OCI-LY7 (cell line): ENCODE results near the gene ZNF423. TPM values are rescaled to one million over a fixed set of nuclear protein-coding genes. Genes with fewer than 3 reads are reported as not detected.

Experiments used
- BruUV-seq: library from RNA; stranded (reverse); fragments of 400-500 nt; replicated peaks from 2 replicates; lab custom pipeline; 2021; lab: Mats Ljungman, UMichigan
- CTCF ChIA-PET: fragments of 300-600 bp; sonication (Branson Sonifier 250); formaldehyde crosslinking; loops from one replicate; lab custom pipeline; 2022; ENCODE audit warnings: antibody characterized with exemption; ENCODE audit not compliant: unreplicated experiment; lab: Charles Lee
- POLR2A ChIA-PET: fragments of 300-600 bp; sonication (Branson Sonifier 250); formaldehyde crosslinking; loops from one replicate; lab custom pipeline; 2022; ENCODE audit warnings: antibody characterized with exemption; lab: Charles Lee
- DNase-seq: peaks from one replicate; pipeline ENCODE4 v3.0.0-alpha.2; 2015; ENCODE audit warnings: low spot score
- H2AFZ ChIP-seq: fragments of 200-600 bp; sonication (generic), shearing (Covaris generic); 2 replicates; pipeline ENCODE4 v1.6.1; 2014; ENCODE audit warnings: mild to moderate bottlenecking, antibody characterized with exemption, low read length, moderate library complexity
- H3K27ac ChIP-seq: fragments of 200-600 bp; sonication (generic); 2 replicates; pipeline ENCODE4 v1.5.1; 2014; ENCODE audit warnings: mixed run types, low read depth, mild to moderate bottlenecking, moderate library complexity, low read length, inconsistent platforms; ENCODE audit not compliant: poor library complexity, severe bottlenecking
- H3K36me3 ChIP-seq: fragments of 200-600 bp; sonication (generic); 2 replicates; pipeline ENCODE4 v1.6.1; 2014; ENCODE audit warnings: mild to moderate bottlenecking, antibody characterized with exemption, low read length, moderate library complexity, mixed read lengths; ENCODE audit not compliant: insufficient read depth
- H3K4me1 ChIP-seq: fragments of 200-600 bp; sonication (generic); 2 replicates; pipeline ENCODE4 v1.5.1; 2014; ENCODE audit warnings: mild to moderate bottlenecking, low read length; ENCODE audit not compliant: insufficient read depth, poor library complexity, severe bottlenecking
- H3K4me2 ChIP-seq: fragments of 200-600 bp; sonication (generic); 2 replicates; pipeline ENCODE4 v1.6.1; 2014; ENCODE audit warnings: mild to moderate bottlenecking, low read length
- H3K4me3 ChIP-seq: fragments of 200-600 bp; sonication (generic); 2 replicates; pipeline ENCODE4 v1.5.1; 2014; ENCODE audit warnings: mild to moderate bottlenecking, low read depth, low read length; ENCODE audit not compliant: poor library complexity, severe bottlenecking
- H3K79me2 ChIP-seq: fragments of 200-600 bp; sonication (generic); 2 replicates; pipeline ENCODE4 v1.6.1; 2016; ENCODE audit warnings: low read depth, mild to moderate bottlenecking, low read length, moderate library complexity, mixed read lengths; ENCODE audit not compliant: insufficient read depth
- H3K9me2 ChIP-seq: fragments of 200-600 bp; sonication (generic); 2 replicates; pipeline ENCODE4 v1.6.1; 2016; ENCODE audit warnings: mild to moderate bottlenecking, low read length, mixed read lengths; ENCODE audit not compliant: insufficient read depth
- H3K9me3 ChIP-seq: fragments of 200-600 bp; sonication (generic); 2 replicates; pipeline ENCODE4 v1.6.1; 2014; ENCODE audit warnings: mild to moderate bottlenecking, mixed run types, low read length, mixed read lengths
- H4K20me1 ChIP-seq: fragments of 200-600 bp; sonication (generic); 2 replicates; pipeline ENCODE4 v1.6.1; 2014; ENCODE audit warnings: mild to moderate bottlenecking, antibody characterized with exemption, low read length, moderate library complexity, mixed read lengths; ENCODE audit not compliant: insufficient read depth
- CTCF ChIP-seq: fragments of 200-600 bp; sonication (generic); conservative IDR thresholded peaks from 2 replicates; pipeline ENCODE4 v1.5.1; 2014; ENCODE audit warnings: mild to moderate bottlenecking, antibody characterized with exemption, low read length, moderate library complexity, mixed read lengths
- EZH2phosphoT487 ChIP-seq: fragments of 200-600 bp; sonication (generic); IDR thresholded peaks from 2 replicates; pipeline ENCODE4 v1.6.1; 2018; ENCODE audit warnings: low read depth, borderline replicate concordance, mild to moderate bottlenecking, mixed run types, antibody characterized with exemption, low read length, moderate library complexity, mixed read lengths
- intact Hi-C: fragments of 100-400 bp; cut with micrococcal nuclease; formaldehyde crosslinking; loops from one replicate; pipeline ENCODE4 v1.10.0; 2022; ENCODE audit not compliant: unreplicated experiment
- total RNA-seq, 2 experiments: library from RNA; depleted of rRNA in 1 of 2; stranded (reverse); fragments of >200 nt in 1 of 2; shearing (Covaris generic) in 1 of 2; gene quantifications; 2 replicates each; pipeline ENCODE4 v1.2.3, GENCODE V29; 2014 to 2022

The ZNF423 gene
- total RNA-seq, 2 experiments from 2014 or later: 0.09 to 0.13 TPM

- CTCF ChIA-PET: no interaction called here
- BruUV-seq: no TSS peak
These were observed 258.1 kb downstream of the ZNF423 start for GRCh38 chr16:49597796-49598195.

GRCh38 chr16:49596648-49597291 lies 259.1 kb downstream of the ZNF423 start:
- no peaks in the 10 kb centered on the region for H3K9me2 ChIP-seq
- DNase-seq: no peak
- H4K20me1 ChIP-seq: no peaks in the 10 kb centered on the region
- no peak overlapping the region for H3K4me3 ChIP-seq
- no peak overlapping the region for H3K27ac ChIP-seq
- H3K4me1 ChIP-seq: peaks cover 13% of the 10 kb centered on the region
- POLR2A ChIA-PET: interaction anchor here (0.7 to 1.2 kb wide), 3 partner anchors 16 to 177 kb away, joined by 3 read pairs; no protein-coding TSS in a partner anchor
- H3K36me3 ChIP-seq: no peaks in the 10 kb centered on the region
- no peak overlapping the region for H2AFZ ChIP-seq
- intact Hi-C loops: loop anchor here (10.0 kb wide), 1 partner anchor 102 kb away; no protein-coding TSS in a partner anchor
- no peaks in the 10 kb centered on the region for H3K79me2 ChIP-seq
- CTCF ChIA-PET: interaction anchor here (0.9 kb wide), 1 partner anchor 189 kb away, joined by 3 read pairs; no protein-coding TSS in a partner anchor
- H3K4me2 ChIP-seq: no peak overlapping the region
- no peaks in the 10 kb centered on the region for H3K9me3 ChIP-seq
- TF ChIP-seq EZH2phosphoT487 (no peak), CTCF (no peak)
- BruUV-seq: no TSS peak

More at GRCh38 chr16:49597796-49598195, 258.1 kb downstream of the ZNF423 start:
- H3K4me3 ChIP-seq: no peak overlapping the region
- POLR2A ChIA-PET: interaction anchor here (0.7 to 0.8 kb wide), 2 partner anchors 22 to 334 kb away, joined by 3 read pairs; no protein-coding TSS in a partner anchor
- no peaks in the 10 kb centered on the region for H4K20me1 ChIP-seq
- H3K36me3 ChIP-seq: no peaks in the 10 kb centered on the region
- H3K4me2 ChIP-seq: no peak overlapping the region
- H3K9me3 ChIP-seq: no peaks in the 10 kb centered on the region
- intact Hi-C loops: loop anchor here (10.0 kb wide), 1 partner anchor 103 kb away; no protein-coding TSS in a partner anchor
- H2AFZ ChIP-seq: no peak overlapping the region
- H3K9me2 ChIP-seq: no peaks in the 10 kb centered on the region
- no peak for DNase-seq
- no peaks in the 10 kb centered on the region for H3K79me2 ChIP-seq
- TF ChIP-seq CTCF (no peak), EZH2phosphoT487 (no peak)
- no peak overlapping the region for H3K27ac ChIP-seq
- peaks cover 6% of the 10 kb centered on the region for H3K4me1 ChIP-seq

GRCh38 chr16:49596068-49596467 lies 259.8 kb downstream of the ZNF423 start:
- ChIA-PET POLR2A (interaction anchor here (0.6 to 1.2 kb wide), 4 partner anchors 15 to 227 kb away, joined by 3 read pairs; no protein-coding TSS in a partner anchor), CTCF (interaction anchor here (0.9 kb wide), 1 partner anchor 188 kb away, joined by 3 read pairs; no protein-coding TSS in a partner anchor)
- Histone ChIP-seq H4K20me1 (no peaks in the 10 kb centered on the region), H3K9me2 (no peaks in the 10 kb centered on the region), H3K9me3 (no peaks in the 10 kb centered on the region), H3K4me3 (no peak overlapping the region), H2AFZ (no peak overlapping the region), H3K27ac (no peak overlapping the region), H3K4me2 (no peak overlapping the region), H3K79me2 (no peaks in the 10 kb centered on the region), H3K36me3 (no peaks in the 10 kb centered on the region), H3K4me1 (peaks cover 20% of the 10 kb centered on the region)
- no peak for TF ChIP-seq CTCF
- no peak for TF ChIP-seq EZH2phosphoT487
- intact Hi-C loops: loop anchor here (10.0 kb wide), 1 partner anchor 101 kb away; no protein-coding TSS in a partner anchor
- no peak for DNase-seq
- BruUV-seq: no TSS peak
